Activated CD8-positive, alpha-beta memory T cell treated with anti-CD3 and anti-CD28 coated beads, Interleukin-2, amount 50 U/mL, for 4 hours (primary cell): ENCODE measurements around the gene PPIL1.

ENCODE experiments used
- DNase-seq: peaks from one replicate; pipeline ENCODE4 v3.0.0-alpha.2; 2020

Gene PPIL1

DNA sequence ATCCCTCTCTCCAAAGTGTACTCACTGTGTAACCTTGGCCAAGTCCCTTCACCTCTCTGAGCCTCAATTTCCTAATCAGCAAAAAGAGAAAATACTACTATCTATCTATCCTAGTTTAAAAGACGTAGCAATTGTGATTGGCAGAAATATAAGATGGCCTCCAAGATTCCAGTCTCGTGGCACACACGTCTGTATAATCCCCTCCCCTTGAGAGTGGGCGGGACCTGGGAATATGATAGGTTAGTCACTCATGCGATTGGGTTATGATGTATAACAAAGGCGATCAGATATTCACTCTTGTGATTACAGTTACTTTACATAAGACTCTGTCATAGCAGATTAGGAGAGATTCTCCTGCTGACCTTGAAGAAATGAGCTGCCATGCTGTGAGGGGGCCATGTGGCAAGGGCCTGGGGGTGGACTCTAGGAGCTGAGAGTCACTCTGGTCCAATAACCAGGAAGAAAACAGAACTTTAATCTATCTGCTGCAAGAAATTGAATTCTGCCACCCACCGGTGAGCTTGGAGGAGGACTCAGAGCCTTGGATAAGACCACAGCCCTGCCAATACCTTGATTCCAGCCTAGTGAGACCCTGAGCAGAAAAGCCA, 41.3 kb downstream of the PPIL1 start:
- DNase-seq: no peak

DNA sequence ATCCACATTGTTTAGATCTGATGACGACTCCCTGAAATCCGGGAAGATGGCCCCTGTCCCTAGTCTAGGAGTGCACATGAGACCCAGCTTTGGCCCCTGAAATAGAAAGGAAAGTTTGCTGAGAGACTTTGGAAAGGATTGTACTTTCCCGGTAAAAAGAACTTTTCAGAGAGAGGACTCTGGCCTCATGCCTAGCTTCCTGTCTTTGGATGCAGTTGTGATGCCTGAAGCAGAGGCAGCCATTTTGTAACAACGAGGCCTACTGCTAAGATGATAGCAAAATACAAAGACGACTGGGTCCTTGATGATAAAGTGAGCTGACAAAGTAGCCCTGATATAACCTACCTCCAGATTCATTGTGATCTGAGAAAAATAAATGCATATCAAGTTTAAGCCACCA, 42.3 kb downstream of the PPIL1 start:
- no peak for DNase-seq

DNA sequence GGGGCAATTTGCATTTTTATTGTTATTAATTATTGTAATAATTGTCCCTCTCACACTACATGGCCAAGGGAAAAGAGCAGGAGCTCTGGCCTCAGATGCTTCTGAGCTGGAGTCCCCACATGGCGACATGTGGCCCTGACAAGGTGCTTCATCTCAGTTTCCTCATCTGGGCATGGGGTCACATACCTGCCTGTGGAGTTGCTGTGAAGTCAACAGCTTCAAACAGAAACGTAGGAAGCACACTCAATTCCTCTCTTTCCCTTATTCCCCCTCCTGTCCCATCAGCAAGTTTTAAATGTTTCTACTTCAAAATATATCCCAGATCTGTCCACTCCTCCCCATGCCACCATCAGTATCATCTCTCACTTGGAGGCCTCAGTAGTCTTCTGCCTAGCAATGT, 44.0 kb downstream of the PPIL1 start:
- DNase-seq: no peak

DNA sequence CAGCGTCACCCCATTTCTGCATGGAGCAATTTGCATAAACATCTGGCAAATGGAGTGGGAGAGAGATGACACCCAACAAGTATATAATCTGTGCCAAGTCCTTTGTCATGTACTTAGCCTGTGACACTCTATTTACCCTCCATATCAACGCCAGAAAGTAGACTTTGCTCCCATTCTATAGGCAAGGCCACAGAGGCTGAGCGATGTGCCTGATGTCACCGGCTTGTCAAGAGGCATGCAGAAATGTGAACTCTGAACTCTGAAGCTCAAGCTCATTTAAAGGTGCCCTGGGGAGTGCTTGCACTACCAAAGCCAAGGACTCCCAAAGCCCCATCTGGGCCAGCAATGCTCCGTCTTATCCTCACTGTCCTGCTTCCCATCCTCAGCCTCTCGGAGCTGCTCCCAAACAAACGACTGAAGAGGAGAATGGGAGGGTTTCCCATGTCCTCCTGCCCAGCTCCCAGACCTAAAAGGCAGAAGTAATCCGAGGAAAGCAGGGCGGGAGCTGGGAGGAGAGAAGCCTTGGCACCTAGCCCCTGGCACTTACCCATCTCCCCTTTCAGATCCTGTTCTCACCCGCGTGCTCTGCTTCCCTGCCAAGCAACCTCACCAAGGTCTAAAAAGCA, 44.6 kb downstream of the PPIL1 start:
- no peak for DNase-seq

DNA sequence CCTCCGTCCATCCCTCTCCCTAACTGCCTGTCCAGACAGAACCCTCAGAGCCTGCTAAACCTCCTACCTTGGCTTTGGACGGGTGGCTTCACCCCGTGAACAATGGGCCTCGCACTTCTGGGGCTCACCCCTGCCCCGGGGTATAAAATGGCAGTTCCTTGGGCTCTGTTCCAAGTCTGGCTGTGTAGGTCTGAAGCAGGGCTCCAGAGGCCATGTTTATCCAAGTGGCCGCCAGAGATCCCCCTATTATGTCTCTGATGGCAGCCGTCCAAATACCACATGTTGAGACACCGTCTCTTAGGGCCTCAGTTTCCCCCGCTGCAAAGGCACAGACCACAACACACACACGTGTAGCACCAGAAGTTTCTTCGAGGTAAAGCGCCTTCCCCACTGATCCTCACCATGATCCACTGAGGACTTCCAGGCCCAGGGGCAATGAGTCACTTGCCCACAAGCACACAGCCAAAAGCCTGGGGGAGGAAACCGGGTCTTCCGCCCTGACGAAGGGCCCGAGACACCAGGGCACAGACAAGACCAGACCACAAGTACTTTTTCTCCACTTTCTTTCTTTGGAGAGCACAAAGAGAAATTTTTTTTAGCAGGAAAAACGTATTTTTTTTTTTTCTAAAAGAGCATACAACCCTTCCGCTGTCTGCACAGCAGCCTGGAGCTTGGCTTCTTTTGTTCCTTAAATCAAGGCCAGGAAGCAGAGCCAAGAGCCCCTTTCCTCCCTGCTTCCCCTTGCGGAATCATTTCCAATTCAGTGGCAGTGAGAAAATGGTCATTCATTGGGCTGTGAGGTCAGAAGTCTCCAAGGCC, 47.1 kb downstream of the PPIL1 start:
- peak; percentile 29 for DNase-seq

DNA sequence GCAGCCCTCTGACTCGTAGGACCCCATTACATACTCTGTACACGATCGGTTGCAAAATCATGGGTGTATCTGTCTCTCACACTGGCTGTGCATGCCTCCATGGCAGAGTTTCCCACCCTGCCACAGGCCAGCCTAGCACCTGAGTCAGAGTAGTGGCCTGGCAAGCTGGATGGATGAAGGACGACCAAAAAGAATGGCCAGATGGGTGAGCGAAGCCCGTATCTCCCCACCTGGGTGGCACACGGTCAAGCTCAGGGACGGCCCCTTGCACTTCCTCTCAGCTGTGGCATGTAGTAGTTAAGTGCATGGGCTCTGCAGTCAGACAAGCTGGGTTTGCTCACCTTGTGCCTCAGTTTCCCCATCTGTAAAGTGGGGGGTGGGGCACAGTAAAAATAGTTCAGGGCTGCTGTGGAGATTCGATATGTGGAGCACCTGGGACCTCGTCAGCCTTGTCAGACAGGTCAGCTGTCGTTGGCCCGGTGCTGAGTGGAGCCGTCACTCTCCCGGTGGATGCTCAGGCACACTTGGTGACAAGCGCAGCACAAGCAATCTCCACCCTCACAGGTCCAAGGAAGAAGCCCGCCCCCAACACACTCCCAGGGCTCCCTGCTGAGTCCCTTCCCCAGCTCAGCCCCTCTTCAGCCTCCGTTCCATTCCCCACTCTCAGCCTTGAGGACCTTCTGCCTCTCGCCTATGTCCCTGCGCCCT, 47.9 kb downstream of the PPIL1 start:
- DNase-seq: no peak

DNA sequence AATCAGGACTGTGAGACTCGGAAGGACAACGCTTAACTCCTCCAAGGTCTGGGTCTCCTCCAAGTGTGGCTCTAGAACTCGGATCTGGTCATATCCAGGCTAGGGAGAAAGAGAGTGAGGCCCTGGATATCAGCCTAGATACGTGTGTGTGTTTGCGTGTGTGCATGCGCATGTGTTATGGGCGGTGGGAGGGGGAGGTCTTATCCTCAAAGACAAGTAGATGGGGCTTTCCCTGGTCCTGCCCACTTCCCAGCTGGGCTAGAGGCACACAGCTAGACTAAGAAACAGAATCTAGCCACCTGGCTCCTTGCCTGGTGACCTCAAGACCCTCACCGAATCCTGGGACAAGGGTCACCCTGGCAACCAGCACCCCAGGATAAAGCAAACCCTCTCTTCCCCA, 48.6 kb downstream of the PPIL1 start:
- DNase-seq: no peak

DNA sequence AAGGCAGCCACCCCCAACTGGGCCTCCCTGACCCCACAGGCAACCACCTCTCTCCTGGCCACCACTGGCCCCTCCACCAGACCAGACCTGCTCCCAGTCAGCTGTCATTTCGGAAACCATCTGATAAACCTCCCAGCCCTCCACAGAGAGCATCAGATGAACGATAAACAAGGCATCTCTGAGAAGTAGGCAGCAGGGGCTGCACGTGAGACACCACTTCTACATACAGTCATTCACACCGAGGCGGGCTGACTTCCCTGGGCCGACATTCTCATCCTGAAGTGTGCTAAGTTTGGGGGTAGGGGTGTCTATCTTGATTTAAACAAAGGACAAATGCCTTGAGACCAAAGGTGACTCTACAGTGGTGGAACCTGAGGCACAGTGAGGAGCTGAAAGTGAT, 49.2 kb downstream of the PPIL1 start:
- no peak for DNase-seq

DNA sequence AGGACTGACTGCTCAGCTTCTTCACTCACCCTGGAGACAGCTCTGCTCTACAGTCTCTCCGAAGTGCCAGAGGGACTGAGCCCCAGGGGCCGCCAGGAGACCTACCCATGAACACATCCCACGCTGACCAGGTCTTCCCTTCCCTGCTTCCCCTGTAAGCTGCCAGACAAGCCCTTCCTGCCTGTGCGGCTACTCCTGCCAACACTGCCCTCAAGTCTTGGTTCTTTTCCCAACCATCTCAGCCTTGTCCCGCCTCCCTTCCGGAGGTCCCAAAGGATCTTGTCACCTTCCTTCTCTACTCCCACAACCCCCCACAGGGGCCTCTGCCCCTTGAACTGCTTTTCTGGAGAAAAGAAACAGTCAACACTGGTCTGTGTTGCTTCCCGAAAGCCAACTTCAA, 50.4 kb downstream of the PPIL1 start:
- no peak for DNase-seq

DNA sequence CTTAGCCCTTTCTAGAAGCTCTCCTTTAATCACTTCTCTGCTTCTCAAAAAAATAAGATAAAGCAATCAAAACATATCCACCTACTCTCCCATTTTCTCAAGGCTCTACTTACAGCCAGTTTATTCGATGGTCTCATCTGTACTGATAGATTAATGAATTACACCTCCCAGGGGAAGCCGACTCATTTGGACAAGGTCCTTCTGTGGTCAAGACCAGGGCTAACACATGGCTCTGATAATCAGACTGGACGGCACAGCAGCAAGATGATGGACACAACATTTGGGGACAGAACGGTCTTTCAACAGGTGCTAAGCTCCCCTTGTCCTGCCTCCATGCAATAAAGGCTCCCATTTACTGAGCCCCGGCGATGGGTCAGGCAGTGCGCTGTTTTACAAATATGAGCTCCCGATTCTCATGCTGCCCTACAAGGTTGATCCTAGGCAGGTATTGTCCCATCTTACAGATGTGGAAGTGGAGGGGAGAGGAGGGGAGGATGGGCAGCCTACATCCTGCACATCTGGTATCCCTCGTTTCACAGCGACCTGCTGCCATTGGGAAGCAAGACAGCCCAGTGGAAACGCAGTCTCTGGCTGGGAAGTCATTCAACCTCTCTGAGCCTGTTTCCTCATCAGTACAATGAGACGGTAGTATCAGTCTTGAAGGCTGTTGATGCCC, 51.0 kb downstream of the PPIL1 start:
- no peak for DNase-seq

DNA sequence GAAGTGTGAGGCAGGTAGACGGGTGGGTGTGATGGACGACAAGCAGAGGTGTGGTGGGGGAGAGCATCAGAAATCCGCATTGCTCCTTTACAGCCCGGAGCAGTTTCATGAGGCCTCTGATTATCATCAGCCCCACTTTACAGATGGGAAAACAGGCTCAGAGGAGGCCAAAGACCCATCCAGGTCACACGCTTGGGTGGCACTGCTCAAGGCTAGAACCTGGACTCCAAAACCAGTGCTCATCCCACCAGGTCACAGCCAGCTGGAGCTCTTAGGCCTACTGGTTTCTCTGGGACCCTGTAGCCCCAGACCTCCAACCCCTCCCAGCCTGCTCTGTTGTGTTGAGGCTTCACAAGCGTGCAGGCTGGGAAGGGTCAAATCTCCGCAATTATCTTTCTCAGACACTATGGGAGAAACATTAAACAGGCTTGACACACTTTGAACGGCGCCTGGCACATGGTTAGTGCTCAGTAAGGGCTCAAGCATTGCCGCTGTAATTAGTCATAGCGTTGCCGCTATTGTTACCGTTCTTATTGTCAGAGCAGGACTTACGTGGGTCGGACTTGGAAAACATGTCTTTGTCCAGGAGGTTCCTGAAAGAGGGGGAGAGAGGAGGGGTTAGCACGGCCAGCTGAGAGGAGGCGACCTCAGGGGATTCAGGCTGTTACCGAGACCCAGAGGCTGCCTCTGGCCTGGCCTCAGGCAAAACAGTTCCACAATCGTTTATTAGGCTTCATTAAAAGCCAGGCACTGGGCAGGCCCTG, 51.9 kb downstream of the PPIL1 start:
- DNase-seq: no peak

DNA sequence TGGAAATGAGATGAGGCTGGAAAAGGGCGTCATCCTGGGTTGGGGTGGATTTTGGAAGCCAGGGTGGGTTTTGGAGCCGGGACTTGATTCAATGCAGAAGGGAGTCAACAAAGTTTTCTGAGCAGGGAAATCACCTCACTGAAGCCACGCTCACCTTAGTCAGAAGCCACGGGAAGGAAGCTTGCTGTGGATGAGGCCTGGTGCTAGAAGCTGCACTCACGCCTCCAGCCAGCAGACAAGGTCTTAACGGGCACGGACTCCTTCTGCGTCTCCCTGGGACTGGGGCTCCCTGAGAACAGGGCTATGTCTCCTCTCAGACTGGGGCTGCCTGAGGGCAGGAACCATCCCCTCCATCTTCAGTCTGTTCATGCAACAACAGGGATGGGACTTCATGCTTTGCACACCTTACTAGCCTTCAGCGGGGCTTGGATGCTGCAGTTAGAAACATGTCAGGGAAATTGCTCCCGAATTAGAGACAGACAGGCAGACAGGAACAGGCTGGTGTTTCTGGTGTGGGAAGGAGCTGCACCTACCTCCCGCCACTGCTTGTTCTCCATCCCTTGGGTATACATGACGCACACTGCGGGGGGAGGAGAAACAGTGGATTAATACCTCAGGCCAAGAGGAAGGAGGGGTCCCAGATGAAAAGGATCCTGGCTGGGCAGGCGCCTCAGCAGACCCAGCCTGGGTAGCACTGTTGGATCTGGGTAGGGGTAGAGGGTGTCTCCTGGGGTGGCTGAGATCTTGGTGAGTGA, 52.8 kb downstream of the PPIL1 start:
- DNase-seq: no peak

DNA sequence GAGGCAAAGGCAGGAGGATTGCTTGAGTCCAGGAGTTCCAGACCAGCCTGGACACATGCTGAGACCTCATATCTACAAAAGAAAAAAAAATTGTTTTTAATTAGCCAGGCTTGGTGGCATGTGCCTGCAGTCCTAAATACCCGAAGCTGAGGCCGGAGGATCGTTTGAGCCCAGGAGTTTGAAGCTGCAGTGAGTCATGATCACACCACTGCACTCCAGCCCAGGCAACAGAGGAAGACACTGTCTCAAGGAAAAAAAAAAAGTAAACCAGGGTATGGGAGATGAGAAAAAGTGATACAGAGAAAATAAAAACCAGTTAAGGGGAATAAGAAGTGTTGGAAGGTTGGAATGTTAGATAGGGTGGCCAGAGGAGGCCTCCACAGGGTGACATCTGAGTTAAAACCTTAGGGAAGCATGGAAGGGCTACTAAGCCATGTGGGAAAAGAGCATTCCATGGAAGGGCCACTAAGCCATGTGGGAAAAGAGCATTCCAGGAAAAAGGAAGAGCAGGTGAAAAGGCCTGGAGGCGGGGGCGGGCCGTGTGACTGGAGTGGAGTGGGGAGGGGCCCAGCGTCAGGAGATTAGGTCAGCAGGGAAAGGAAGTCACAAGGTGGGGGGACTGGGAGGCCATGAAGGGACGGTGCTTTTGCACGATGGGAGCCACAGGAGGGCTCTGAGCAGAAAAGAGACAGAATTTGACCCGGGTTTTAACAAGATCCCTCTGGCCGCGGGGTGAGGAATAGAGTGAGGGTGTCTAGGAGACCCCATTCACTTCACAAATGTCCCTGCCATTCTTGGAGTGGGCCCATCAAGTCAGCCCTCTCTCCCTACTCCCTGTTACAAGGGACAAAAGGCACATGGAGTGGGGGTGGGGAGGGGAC, 53.7 kb downstream of the PPIL1 start:
- DNase-seq: no peak

DNA sequence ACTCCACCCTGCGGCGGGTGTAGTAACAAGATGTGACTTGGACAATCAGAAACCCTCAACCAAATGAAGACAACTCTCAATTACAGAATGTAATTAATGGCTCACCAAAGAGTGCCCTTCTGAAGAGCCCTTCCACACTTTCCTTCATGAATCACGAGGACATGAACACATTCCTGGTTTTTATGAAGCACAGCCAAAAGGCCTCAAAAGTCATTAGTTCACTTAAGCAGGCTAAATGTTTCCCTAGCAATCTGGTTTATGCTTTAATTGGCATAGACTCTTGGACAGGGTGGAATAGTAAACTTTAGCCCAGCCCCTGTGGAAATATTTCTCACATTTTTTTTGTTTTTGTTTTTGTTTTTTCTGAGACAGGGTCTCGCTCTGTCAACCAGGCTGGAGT, 55.8 kb downstream of the PPIL1 start:
- no peak for DNase-seq

DNA sequence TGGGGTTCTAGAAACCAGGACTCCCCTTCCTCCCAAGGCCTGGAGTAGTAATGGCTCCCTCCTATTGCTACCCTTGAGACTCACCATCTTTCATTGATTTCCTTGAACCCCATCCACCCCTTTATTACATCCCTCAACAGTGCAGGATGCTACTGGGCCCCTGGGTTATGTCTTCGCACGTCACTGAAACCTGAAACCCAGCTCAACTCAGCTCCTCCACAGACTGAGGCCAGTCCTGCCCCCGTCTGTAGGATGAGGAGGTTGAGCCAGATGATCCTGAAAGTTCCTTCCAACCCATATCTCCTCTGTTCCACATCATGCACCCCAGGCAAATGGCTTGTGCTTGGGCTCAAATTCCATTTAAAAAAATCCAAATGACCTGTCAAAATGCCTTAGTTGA, 56.8 kb downstream of the PPIL1 start:
- no peak for DNase-seq

DNA sequence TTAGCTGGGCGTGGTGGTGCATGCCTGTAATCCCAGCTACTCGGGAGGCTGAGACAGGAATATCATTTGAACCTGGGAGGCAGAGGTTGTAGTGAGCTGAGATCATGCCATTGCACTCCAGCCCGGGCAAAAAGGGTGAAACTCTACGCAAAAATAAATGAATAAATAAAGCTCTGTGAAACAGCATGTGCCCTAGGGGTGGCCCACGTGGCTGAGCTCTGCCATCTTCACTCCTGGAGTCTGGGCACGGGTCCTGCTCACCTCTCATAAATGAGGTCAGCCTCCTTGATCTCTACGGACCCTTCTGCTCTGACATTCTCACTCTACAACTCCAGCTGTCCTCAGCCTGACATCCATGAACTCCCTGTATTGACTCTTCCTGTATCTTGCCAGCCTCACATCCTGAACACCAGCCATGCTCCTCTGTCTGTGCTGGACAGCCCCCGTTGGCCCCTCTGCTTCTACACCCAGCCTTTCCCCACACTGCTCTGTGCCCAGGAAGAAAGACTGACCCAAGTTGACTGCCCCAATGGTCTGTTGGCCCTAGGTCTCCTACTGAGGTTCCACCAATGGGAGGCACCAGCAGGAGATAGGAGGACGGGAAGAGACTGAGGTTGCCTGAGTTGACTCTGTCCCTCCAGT, 57.3 kb downstream of the PPIL1 start:
- DNase-seq: no peak

DNA sequence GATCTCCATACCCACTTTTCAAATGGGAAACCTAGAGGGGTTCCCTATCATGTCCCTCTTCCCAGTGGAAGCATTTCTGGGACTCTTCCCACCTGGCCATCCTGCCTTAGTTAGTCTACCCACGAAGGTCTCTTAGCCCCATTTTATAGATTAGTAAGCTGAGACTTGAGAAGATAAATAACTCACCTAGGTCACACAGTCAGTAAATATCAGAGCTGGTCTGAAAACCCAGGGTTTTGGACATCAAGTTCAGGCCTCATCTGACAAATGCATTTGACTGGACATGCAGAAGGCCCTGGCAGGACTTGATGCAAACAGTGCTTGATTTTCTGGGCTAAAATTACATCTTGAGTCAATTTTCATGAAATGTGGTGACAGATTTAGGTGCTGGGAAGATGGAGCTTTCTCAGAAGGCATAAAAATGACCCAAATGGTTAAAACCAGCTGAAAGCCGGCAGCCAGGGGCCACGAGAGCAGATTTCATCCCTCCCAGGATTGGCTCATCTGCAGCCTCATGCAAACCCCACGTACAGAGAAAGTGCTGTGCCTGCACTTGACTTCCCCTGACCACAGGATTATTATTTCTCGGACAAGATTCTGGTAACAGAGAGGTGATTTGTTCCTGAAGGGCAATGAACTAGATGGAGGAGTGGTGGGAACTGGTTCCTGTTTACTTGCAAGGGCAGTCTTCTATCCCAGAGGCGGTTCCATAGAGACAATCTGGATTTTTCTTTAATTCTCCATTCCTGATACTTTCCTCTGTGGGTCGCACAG, 58.5 kb downstream of the PPIL1 start:
- no peak for DNase-seq

DNA sequence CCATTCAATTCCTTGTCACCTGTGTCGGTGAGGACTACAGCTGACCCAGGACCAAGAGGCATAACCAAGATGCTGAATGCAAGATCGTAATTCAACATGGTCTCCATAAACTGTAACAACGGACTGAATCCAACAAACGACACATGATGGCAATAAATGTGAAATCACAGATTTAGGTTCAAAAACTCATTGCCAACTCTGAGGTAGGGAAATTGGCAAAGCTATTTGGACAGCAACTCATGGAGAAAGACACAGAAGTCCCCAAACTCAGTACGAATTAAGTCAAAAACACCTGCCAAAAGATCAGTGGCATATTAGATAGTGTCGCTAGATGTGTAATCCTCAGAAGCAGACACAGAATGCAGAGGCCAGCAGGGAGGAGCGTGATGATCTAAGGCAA, 60.4 kb downstream of the PPIL1 start:
- no peak for DNase-seq

DNA sequence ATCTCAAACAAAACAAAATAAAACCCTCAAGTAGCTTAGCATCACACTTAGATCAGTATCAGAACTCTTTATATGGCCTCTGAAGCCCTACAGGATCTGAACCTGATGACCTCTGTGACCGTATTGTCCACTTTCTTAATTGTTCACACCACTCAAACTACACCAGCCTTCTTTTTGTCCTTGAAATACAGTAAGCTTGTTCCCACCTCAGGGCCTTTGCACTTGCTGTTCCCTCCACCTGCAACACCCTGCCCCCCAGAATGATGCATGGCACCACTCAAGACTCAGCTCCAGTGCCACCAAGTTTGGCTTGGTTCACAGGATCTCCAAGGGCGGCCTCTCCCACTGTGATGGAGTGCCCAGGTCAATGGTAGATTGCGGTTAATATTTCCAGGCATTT, 61.1 kb downstream of the PPIL1 start:
- no peak for DNase-seq
